PC-9 (cell line): ENCODE results near the gene CACYBP.

Source experiments
- CTCF ChIP-seq: fragments of 200-600 bp; sonication (generic); conservative IDR thresholded peaks from 2 replicates; pipeline ENCODE4 v1.6.1; 2017; ENCODE audit warnings: mixed run types, antibody characterized with exemption, mild to moderate bottlenecking, moderate library complexity
- EZH2 ChIP-seq: fragments of 200-600 bp; sonication (generic); IDR thresholded peaks from 2 replicates; pipeline ENCODE4 v1.8.0; 2017; ENCODE audit warnings: antibody characterized with exemption, low read depth

- TF ChIP-seq CTCF (no peak), EZH2 (no peak)
Observed at GRCh38 chr1:174996476-174996875, 3.3 kb upstream of the CACYBP start.
